Heart left ventricle (tissue), 16 donors: ENCODE measurements around the gene KCNQ2. TPM values are rescaled to one million over a fixed set of nuclear protein-coding genes. Genes with fewer than 3 reads are reported as not detected.
A peak's percentile ranks its signal among the peaks of the same experiment; 100 is the strongest.

Source experiments
- ATAC-seq, 4 donors: fragments of 200-7000 bp; cut with Tn5 transposase; one replicate each; pipeline ENCODE4 v1.9.1; 2020 to 2022; ENCODE audit warnings: moderate library complexity in 4 of 4, mild to moderate bottlenecking in 3 of 4, moderate number of reproducible peaks in 1 of 4
- DNase-seq, 5 donors: peaks; one replicate each; pipeline ENCODE4 v3.0.0-alpha.2; 2020
- H3K27ac ChIP-seq, 12 donors: fragments of 200-600 bp; sonication (generic) in 4 of 12; one replicate each; pipeline versions ENCODE4 v1.5.0 to v1.8.0; 2016 to 2022; ENCODE audit warnings: mild to moderate bottlenecking in 2 of 12
- H3K27me3 ChIP-seq, 9 donors: fragments of 200-600 bp; sonication (generic) in 2 of 9; one replicate each; pipeline versions ENCODE4 v1.5.1 to v1.8.0; 2016 to 2022; ENCODE audit warnings: mild to moderate bottlenecking in 3 of 9
- H3K36me3 ChIP-seq, 9 donors: fragments of 200-600 bp; sonication (generic) in 2 of 9; one replicate each; pipeline versions ENCODE4 v1.5.0 to v1.8.0; 2018 to 2022; ENCODE audit warnings: mild to moderate bottlenecking in 2 of 9
- H3K4me1 ChIP-seq, 12 donors: fragments of 200-600 bp; sonication (generic) in 4 of 12; one replicate each; pipeline versions ENCODE4 v1.5.0 to v1.8.0; 2016 to 2022; ENCODE audit warnings: mild to moderate bottlenecking in 3 of 12
- H3K4me3 ChIP-seq, 12 donors: fragments of 200-600 bp; sonication (generic) in 4 of 12; one replicate each; pipeline versions ENCODE4 v1.5.0 to v1.8.0; 2017 to 2022; ENCODE audit warnings: mild to moderate bottlenecking in 9 of 12, moderate library complexity in 4 of 12
- H3K9me3 ChIP-seq, 12 donors: fragments of 200-600 bp; sonication (generic) in 4 of 12; one replicate each; pipeline versions ENCODE4 v1.5.0 to v1.8.0; 2016 to 2022; ENCODE audit warnings: mild to moderate bottlenecking in 1 of 12
- CTCF ChIP-seq, 12 donors: fragments of 200-600 bp; sonication (generic) in 4 of 12; IDR thresholded peaks; one replicate each; pipeline versions ENCODE4 v1.5.0 to v1.8.0; 2018 to 2022; ENCODE audit warnings: antibody characterized with exemption in 12 of 12, mild to moderate bottlenecking in 5 of 12
- POLR2A ChIP-seq, 2 donors: fragments of 450-650 bp; IDR thresholded peaks; one replicate each; pipeline ENCODE4 v1.6.1; 2017; ENCODE audit warnings: antibody characterized with exemption in 2 of 2, mild to moderate bottlenecking in 2 of 2, moderate library complexity in 2 of 2
- WGBS, 4 donors: extraction: QIAGEN DNeasy Blood & Tissue Kit in 2 of 4; methylation state at CpG; one replicate each; pipeline versions ENCODE4 v1.1.5 to v1.1.7; 2013 to 2018; 5-methylcytosine and 5-hydroxymethylcytosine counted together
- intact Hi-C, 10 donors: fragments of 100-400 bp; cut with DNase I; formaldehyde crosslinking; loops; one replicate each; pipeline versions ENCODE4 v1.11.1 to v1.14.2; 2022
- polyA plus RNA-seq, 2 donors: library from polyadenylated mRNA; stranded (reverse); fragments of 200-250 nt; gene quantifications; one replicate each; pipeline ENCODE4 v1.2.3, GENCODE V29; 2013
- total RNA-seq, 9 donors: library from RNA; depleted of rRNA in 2 of 9; stranded (reverse); fragments of >200 nt in 2 of 9; fragmentation: NEBNext Ultra II Directional in 3 of 9; extraction: Animal tissue kit (Norgen Biotek cat#: 25700) in 3 of 9; gene quantifications; one replicate each; pipeline versions ENCODE4 v1.1.0 to v1.2.4, GENCODE V29; 2016 to 2023
- donor health status: ischemic (EF 13 %, LVEDD 7.1; RV severe dilation, severe dysfunction).
- donor health status: healthy with polysubstance abuse.
- donor health status: DM: no; HTN: yes; CAD: no.
- donor health status: DM: no; HTN: no; CAD: no.
- donor health status: ischemic (EF 25% LVEDD 6.9; RV normal size, moderate dysfunction).
- donor health status: ischemic (EF 25% LVEDD 5.7; RV mildly dilated, moderate dysfunction).
- donor health status: healthy.
- donor health status: DM: yes; HTN: yes; CAD: no.
- donor health status: ischemic (EF 35%, LVEDD 5.7; RV mildly dilated, moderate dysfunction).
- donor health status: nonischemic (EF 11% LVEDD 7.7; RV severe dilation, severe dysfunction).
- donor health status: DM: yes; HTN: yes; CAD: no.
- donor health status: PGD.
- donor health status: ischemic (EF 29% LVEDD 5.4; RV normal size, mild dysfunction).
- donor health status: nonischemic (EF 23%, LVEDD 6.1; RV moderate dilation, normal function).

KCNQ2 gene
- total and polyA plus RNA-seq, 11 donors, result 0.06 to 2.6 (median 0.65) TPM; not detected in 7

- DNase-seq (peak in 1 of 5 donors; percentile 22), ATAC-seq (no peak)
- Histone ChIP-seq H3K9me3 (no peaks in the 10 kb centered on the region), H3K27ac (no peak overlapping the region), H3K4me3 (no peak overlapping the region), H3K27me3 (peaks cover 0 to 4% (median 0%) of the 10 kb centered on the region in 9 donors), H3K36me3 (no peaks in the 10 kb centered on the region), H3K4me1 (peaks cover 0 to 24% (median 8%) of the 10 kb centered on the region in 12 donors)
- TF ChIP-seq POLR2A (IDR thresholded peaks at IDR 0.05) (no peak), CTCF (IDR thresholded peaks at IDR 0.05) (no peak)
- WGBS, 4 donors, result 87 to 91% (median 89%) methylated on average over 11 to 12 of the region's 12 CpGs
- intact Hi-C loops, result no loop called here
These were observed 121.1 kb downstream of the KCNQ2 start for GRCh38 chr20:63351326-63351700.

- Histone ChIP-seq H3K4me1 (peaks cover 0 to 29% (median 10%) of the 10 kb centered on the region in 12 donors), H3K36me3 (no peaks in the 10 kb centered on the region), H3K27me3 (peaks cover 0 to 8% (median 0%) of the 10 kb centered on the region in 9 donors), H3K27ac (no peak overlapping the region), H3K9me3 (no peaks in the 10 kb centered on the region), H3K4me3 (no peak overlapping the region)
- intact Hi-C loops, result no loop called here
- no peak for TF ChIP-seq CTCF (IDR thresholded peaks at IDR 0.05)
- TF ChIP-seq POLR2A (IDR thresholded peaks at IDR 0.05), result no peak
- WGBS, 4 donors, result 84 to 96% (median 88%) methylated on average over 33 to 46 of the region's 46 CpGs
- no peak for ATAC-seq
- peak in 1 of 5 donors; percentile 29 for DNase-seq
These were observed 121.7 kb downstream of the KCNQ2 start for GRCh38 chr20:63350597-63351325.

Other genes with a start within 250 kb of the KCNQ2 start
- gene BIRC7, start 236.8 kb downstream of the KCNQ2 start, total RNA-seq, result 1 to 10 TPM in 2 of 9 donors, under 1 TPM in 4, not detected in 3; 0.20 to 5.6 (median 0.50) TPM
- not detected for gene BIRC7, start 236.8 kb downstream of the KCNQ2 start, polyA plus RNA-seq
- gene NKAIN4, start 218.2 kb downstream of the KCNQ2 start, total RNA-seq, result not detected
- gene NKAIN4, start 218.2 kb downstream of the KCNQ2 start, polyA plus RNA-seq, result not detected
- gene ARFGAP1, start 199.8 kb downstream of the KCNQ2 start, total RNA-seq, result 10 to 100 TPM; 14.3 to 51.6 (median 29.2) TPM
- 10 to 100 TPM; 41.8 to 43.8 TPM for gene ARFGAP1, start 199.8 kb downstream of the KCNQ2 start, polyA plus RNA-seq
- not detected for gene COL20A1, start 179.5 kb downstream of the KCNQ2 start, total RNA-seq
- not detected for gene COL20A1, start 179.5 kb downstream of the KCNQ2 start, polyA plus RNA-seq
- 1 to 10 TPM in 2 of 9 donors, under 1 TPM in 2, not detected in 5; 0.16 to 1.5 (median 0.81) TPM for gene CHRNA4, start 111.3 kb downstream of the KCNQ2 start, total RNA-seq
- under 1 TPM; 0.06 to 0.23 TPM for gene CHRNA4, start 111.3 kb downstream of the KCNQ2 start, polyA plus RNA-seq
- 1,000 to 10,000 TPM in 7 of 9 donors, 100 to 1,000 TPM in 2; 791 to 1,794 (median 1,550) TPM for gene EEF1A2, start 26.4 kb upstream of the KCNQ2 start, total RNA-seq
- 1,000 to 10,000 TPM; 1,276 to 1,345 TPM for gene EEF1A2, start 26.4 kb upstream of the KCNQ2 start, polyA plus RNA-seq
- 100 to 1,000 TPM; 182 to 424 (median 235) TPM for gene PPDPF, start 48.1 kb upstream of the KCNQ2 start, total RNA-seq
- gene PPDPF, start 48.1 kb upstream of the KCNQ2 start, polyA plus RNA-seq, result 100 to 1,000 TPM; 318 to 442 TPM
- under 1 TPM in 3 of 9 donors, not detected in 6; 0.10 to 0.29 (median 0.14) TPM for gene PTK6, start 64.7 kb upstream of the KCNQ2 start, total RNA-seq
- under 1 TPM in 1 of 2 donors, not detected in 1; 0.04 TPM for gene PTK6, start 64.7 kb upstream of the KCNQ2 start, polyA plus RNA-seq
- gene SRMS, start 75.1 kb upstream of the KCNQ2 start, total RNA-seq, result not detected
- gene SRMS, start 75.1 kb upstream of the KCNQ2 start, polyA plus RNA-seq, result not detected
- gene FNDC11, start 81.5 kb upstream of the KCNQ2 start, total RNA-seq, result under 1 TPM in 4 of 9 donors, not detected in 5; 0.16 to 0.23 (median 0.19) TPM
- gene FNDC11, start 81.5 kb upstream of the KCNQ2 start, polyA plus RNA-seq, result under 1 TPM; 0.08 to 0.14 TPM
- gene HELZ2, start 101.6 kb upstream of the KCNQ2 start, total RNA-seq, result 10 to 100 TPM; 10.4 to 34.6 (median 20.9) TPM
- 1 to 10 TPM; 7.2 to 8.8 TPM for gene HELZ2, start 101.6 kb upstream of the KCNQ2 start, polyA plus RNA-seq
- 10 to 100 TPM in 1 of 9 donors, 1 to 10 TPM in 8; 4.3 to 10.0 (median 5.9) TPM for gene GMEB2, start 154.4 kb upstream of the KCNQ2 start, total RNA-seq
- 1 to 10 TPM; 6.3 to 8.6 TPM for gene GMEB2, start 154.4 kb upstream of the KCNQ2 start, polyA plus RNA-seq
- 10 to 100 TPM in 2 of 9 donors, 1 to 10 TPM in 7; 2.9 to 15.6 (median 4.7) TPM for gene STMN3, start 180.8 kb upstream of the KCNQ2 start, total RNA-seq
- gene STMN3, start 180.8 kb upstream of the KCNQ2 start, polyA plus RNA-seq, result 1 to 10 TPM; 5.2 to 6.7 TPM
- 10 to 100 TPM in 5 of 9 donors, 1 to 10 TPM in 4; 3.0 to 17.8 (median 10.1) TPM for gene RTEL1, start 185.7 kb upstream of the KCNQ2 start, total RNA-seq
- gene RTEL1, start 185.7 kb upstream of the KCNQ2 start, polyA plus RNA-seq, result 1 to 10 TPM; 5.9 to 7.1 TPM
- gene TNFRSF6B, start 224.0 kb upstream of the KCNQ2 start, total RNA-seq, result 1 to 10 TPM in 4 of 9 donors, under 1 TPM in 4, not detected in 1; 0.42 to 5.7 (median 0.92) TPM
- gene TNFRSF6B, start 224.0 kb upstream of the KCNQ2 start, polyA plus RNA-seq, result 1 to 10 TPM; 2.9 to 6.4 TPM
- gene ARFRP1, start 235.3 kb upstream of the KCNQ2 start, total RNA-seq, result 10 to 100 TPM; 27.3 to 47.8 (median 33.8) TPM
- gene ARFRP1, start 235.3 kb upstream of the KCNQ2 start, polyA plus RNA-seq, result 10 to 100 TPM; 35.9 to 38.0 TPM
- 10 to 100 TPM; 12.9 to 22.0 (median 18.5) TPM for gene ZGPAT, start 235.4 kb upstream of the KCNQ2 start, total RNA-seq
- gene ZGPAT, start 235.4 kb upstream of the KCNQ2 start, polyA plus RNA-seq, result 10 to 100 TPM; 27.9 to 34.4 TPM